ENCODE data around the gene ODAD3.
"Not testable (repeated sequence)": the region's sequence is repeated elsewhere in the genome, so short reads cannot be mapped to it uniquely, and the experiment has no call there.

ODAD3 gene

DNA sequence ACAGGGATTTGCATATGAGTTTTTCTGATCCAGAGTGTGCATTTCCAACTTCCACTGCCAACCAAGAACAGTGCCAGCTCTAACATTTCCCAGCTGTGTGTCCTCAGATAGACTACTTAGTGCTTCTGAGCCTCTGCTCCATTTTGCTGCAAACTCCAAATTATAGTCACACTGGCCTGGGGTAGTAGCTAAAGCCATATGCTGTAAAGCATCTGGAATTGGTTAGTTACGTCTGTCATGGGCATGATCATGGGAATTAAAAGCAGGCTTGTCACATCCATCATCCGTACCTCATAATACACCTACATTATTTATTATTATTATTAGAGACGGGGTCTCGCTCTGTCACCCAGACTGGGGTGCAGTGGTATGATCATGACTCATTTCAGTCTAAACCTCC, 38.8 kb upstream of the ODAD3 start:
- Histone ChIP-seq H3K27me3 (ENCODE audit: low read length) (no peaks in the 10 kb centered on the region), H3K4me3 (ENCODE audit: insufficient read depth, low read length, poor library complexity, severe bottlenecking) (no peak overlapping the region), H3K36me3 (ENCODE audit: low read length) (no peaks in the 10 kb centered on the region), H3F3A (ENCODE audit: insufficient read depth) (no peaks in the 10 kb centered on the region), H2AFZ (ENCODE audit: low read depth, low read length, severe bottlenecking) (no peak overlapping the region), H3K27ac (ENCODE audit: low read depth, low read length) (no peak overlapping the region), H3K9me3 (ENCODE audit: insufficient read depth, low read length) (no peaks in the 10 kb centered on the region), H3K9ac (ENCODE audit: low read length) (no peak overlapping the region), H3K9me2 (replicated peaks; ENCODE audit: insufficient read depth, low read length) (no peaks in the 10 kb centered on the region), H3K4me2 (ENCODE audit: low read depth, low read length, poor library complexity, severe bottlenecking) (no peak overlapping the region), H3K79me2 (ENCODE audit: insufficient read depth, low read length) (no peaks in the 10 kb centered on the region), H4K20me1 (ENCODE audit: low read depth, low read length) (no peaks in the 10 kb centered on the region)
- no peak for TF ChIP-seq EZH2phosphoT487 (conservative IDR thresholded peaks at IDR 0.05; ENCODE audit: low read length)
- TF ChIP-seq, protein P1, sequence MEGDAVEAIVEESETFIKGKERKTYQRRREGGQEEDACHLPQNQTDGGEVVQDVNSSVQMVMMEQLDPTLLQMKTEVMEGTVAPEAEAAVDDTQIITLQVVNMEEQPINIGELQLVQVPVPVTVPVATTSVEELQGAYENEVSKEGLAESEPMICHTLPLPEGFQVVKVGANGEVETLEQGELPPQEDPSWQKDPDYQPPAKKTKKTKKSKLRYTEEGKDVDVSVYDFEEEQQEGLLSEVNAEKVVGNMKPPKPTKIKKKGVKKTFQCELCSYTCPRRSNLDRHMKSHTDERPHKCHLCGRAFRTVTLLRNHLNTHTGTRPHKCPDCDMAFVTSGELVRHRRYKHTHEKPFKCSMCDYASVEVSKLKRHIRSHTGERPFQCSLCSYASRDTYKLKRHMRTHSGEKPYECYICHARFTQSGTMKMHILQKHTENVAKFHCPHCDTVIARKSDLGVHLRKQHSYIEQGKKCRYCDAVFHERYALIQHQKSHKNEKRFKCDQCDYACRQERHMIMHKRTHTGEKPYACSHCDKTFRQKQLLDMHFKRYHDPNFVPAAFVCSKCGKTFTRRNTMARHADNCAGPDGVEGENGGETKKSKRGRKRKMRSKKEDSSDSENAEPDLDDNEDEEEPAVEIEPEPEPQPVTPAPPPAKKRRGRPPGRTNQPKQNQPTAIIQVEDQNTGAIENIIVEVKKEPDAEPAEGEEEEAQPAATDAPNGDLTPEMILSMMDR (IDR thresholded peaks at IDR 0.05; ENCODE audit: insufficient read depth, low read length, poor library complexity, severe bottlenecking), result no peak

DNA sequence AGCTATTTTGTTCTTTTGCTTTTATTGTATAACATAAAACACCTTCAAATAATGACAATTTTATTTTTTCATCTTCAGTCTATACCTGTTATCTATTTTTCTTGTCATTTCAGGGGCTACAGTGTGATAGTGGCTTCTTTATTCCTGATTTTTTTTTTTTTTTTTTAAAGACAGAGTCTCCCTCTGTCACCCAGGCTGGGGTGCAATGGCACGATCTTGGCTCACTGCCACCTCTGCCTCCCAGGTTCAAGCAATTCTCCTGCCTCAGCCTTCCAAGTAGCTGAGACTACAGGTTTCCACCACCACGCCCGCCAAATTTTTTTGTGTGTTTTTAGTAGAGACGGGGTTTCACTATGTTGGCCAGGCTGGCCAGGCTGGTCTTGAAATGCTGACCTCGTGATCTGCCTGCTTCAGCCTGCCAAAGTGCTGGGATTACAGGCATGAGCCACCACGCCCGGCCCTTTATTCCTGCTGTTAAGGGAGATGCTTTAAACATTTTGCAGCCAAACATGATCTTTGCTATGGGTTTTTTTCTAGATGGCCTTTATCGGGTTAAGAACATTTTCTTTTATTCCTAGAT, 33.4 kb upstream of the ODAD3 start:
- H3K27ac ChIP-seq (ENCODE audit: low read depth, low read length); H3K9me2 ChIP-seq (replicated peaks; ENCODE audit: insufficient read depth, low read length); H3K27me3 ChIP-seq (ENCODE audit: low read length); H3K9ac ChIP-seq (ENCODE audit: low read length); H2AFZ ChIP-seq (ENCODE audit: low read depth, low read length, severe bottlenecking); H3K79me2 ChIP-seq (ENCODE audit: insufficient read depth, low read length); H3K4me2 ChIP-seq (ENCODE audit: low read depth, low read length, poor library complexity, severe bottlenecking); H3K9me3 ChIP-seq (ENCODE audit: insufficient read depth, low read length); H4K20me1 ChIP-seq (ENCODE audit: low read depth, low read length); H3F3A ChIP-seq (ENCODE audit: insufficient read depth); H3K36me3 ChIP-seq (ENCODE audit: low read length); H3K4me3 ChIP-seq (ENCODE audit: insufficient read depth, low read length, poor library complexity, severe bottlenecking): not testable (repeated sequence)

DNA sequence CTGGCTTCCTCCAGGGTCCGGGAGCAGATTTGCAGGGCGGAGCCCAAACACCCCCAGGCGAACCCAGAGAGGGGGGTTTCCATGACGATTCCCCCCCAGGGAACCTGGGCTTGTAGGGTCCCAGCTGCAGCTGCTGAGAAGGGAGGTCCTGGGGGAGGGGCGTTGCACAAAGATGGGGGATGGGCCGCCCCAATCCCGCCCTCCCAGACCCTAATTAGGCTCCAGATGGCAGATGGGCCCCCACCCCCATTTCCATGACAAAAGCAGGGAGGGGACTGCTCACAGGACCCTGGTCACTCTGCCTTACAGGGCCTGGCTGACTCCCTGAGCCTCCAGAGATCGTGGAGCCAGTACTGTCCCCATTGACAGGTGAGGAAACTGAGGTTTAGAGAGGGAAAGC, 30.7 kb upstream of the ODAD3 start:
- H3K36me3 ChIP-seq (ENCODE audit: low read length), result no peaks in the 10 kb centered on the region
- H3K27me3 ChIP-seq (ENCODE audit: low read length), result no peaks in the 10 kb centered on the region
- H3K9me2 ChIP-seq (replicated peaks; ENCODE audit: insufficient read depth, low read length), result no peaks in the 10 kb centered on the region
- no peak overlapping the region for H3K9ac ChIP-seq (ENCODE audit: low read length)
- TF ChIP-seq, protein P1 (IDR thresholded peaks at IDR 0.05; ENCODE audit: insufficient read depth, low read length, poor library complexity, severe bottlenecking), result no peak
- TF ChIP-seq EZH2phosphoT487 (conservative IDR thresholded peaks at IDR 0.05; ENCODE audit: low read length), result no peak
- H3F3A ChIP-seq (ENCODE audit: insufficient read depth), result no peaks in the 10 kb centered on the region
- no peak overlapping the region for H3K4me2 ChIP-seq (ENCODE audit: low read depth, low read length, poor library complexity, severe bottlenecking)
- H4K20me1 ChIP-seq (ENCODE audit: low read depth, low read length), result no peaks in the 10 kb centered on the region
- no peaks in the 10 kb centered on the region for H3K79me2 ChIP-seq (ENCODE audit: insufficient read depth, low read length)
- no peak overlapping the region for H3K4me3 ChIP-seq (ENCODE audit: insufficient read depth, low read length, poor library complexity, severe bottlenecking)
- H3K9me3 ChIP-seq (ENCODE audit: insufficient read depth, low read length), result no peaks in the 10 kb centered on the region
- no peak overlapping the region for H3K27ac ChIP-seq (ENCODE audit: low read depth, low read length)
- no peak overlapping the region for H2AFZ ChIP-seq (ENCODE audit: low read depth, low read length, severe bottlenecking)

DNA sequence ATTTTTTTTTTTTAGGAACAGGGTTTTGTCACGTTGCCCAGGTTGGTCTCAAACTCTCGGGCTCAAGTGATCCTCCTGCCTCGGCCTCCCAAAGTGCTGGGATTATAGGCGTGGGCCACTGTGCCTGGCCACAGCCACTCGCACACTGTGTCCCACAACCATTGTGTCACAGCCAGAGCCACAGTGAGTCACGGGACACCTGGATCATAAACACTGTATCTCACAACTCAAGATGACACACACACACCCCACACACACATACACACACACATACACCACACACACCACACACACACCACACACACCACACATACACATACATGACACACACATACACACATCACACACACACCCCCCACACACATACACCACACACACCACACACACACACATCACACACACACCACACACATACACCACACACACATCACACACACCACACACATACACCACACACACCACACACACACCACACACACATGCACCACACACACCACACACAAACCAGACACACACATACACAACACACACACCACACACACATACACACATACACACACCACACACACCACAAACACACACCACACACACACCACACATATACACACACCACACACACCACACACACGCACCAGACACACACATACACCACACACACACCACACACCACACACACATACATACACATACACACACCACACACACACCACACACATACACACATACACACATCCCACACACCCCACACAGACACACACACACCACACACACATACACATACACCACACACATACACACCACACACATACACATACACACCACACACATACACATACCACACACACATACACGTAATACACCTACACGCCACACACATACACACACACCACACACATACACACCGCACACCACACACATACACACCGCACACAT, 29.7 kb upstream of the ODAD3 start:
- Histone ChIP-seq H2AFZ (ENCODE audit: low read depth, low read length, severe bottlenecking) (no peak overlapping the region), H3K36me3 (ENCODE audit: low read length) (no peaks in the 10 kb centered on the region), H3K79me2 (ENCODE audit: insufficient read depth, low read length) (no peaks in the 10 kb centered on the region), H3K4me2 (ENCODE audit: low read depth, low read length, poor library complexity, severe bottlenecking) (no peak overlapping the region), H3K9ac (ENCODE audit: low read length) (no peak overlapping the region), H3K27me3 (ENCODE audit: low read length) (no peaks in the 10 kb centered on the region), H3K27ac (ENCODE audit: low read depth, low read length) (no peak overlapping the region), H3K9me2 (replicated peaks; ENCODE audit: insufficient read depth, low read length) (no peaks in the 10 kb centered on the region), H4K20me1 (ENCODE audit: low read depth, low read length) (no peaks in the 10 kb centered on the region), H3K9me3 (ENCODE audit: insufficient read depth, low read length) (no peaks in the 10 kb centered on the region), H3K4me3 (ENCODE audit: insufficient read depth, low read length, poor library complexity, severe bottlenecking) (no peak overlapping the region), H3F3A (ENCODE audit: insufficient read depth) (no peaks in the 10 kb centered on the region)
- TF ChIP-seq, protein P1 (IDR thresholded peaks at IDR 0.05; ENCODE audit: insufficient read depth, low read length, poor library complexity, severe bottlenecking), result no peak
- no peak for TF ChIP-seq EZH2phosphoT487 (conservative IDR thresholded peaks at IDR 0.05; ENCODE audit: low read length)
